Cardiac muscle cell (in vitro differentiated cells and primary cell): Measurements from ENCODE around the gene ATP1A4. TPM values are rescaled to one million over a fixed set of nuclear protein-coding genes. Genes with fewer than 3 reads are reported as not detected.

ENCODE experiments used
- DNase-seq, 2 donors: peaks; one replicate each; pipeline versions ENCODE4 v3.0.0 to v3.0.0-alpha.2; 2010 to 2017; ENCODE audit warnings: low read depth in 1 of 2, low spot score in 1 of 2
- H3K27ac ChIP-seq: fragments of 200-600 bp; sonication (generic); 2 replicates; pipeline ENCODE4 v1.5.1; 2016
- H3K27me3 ChIP-seq: fragments of 200-600 bp; sonication (generic); 2 replicates; pipeline ENCODE4 v1.6.0; 2016; ENCODE audit warnings: control low read depth
- H3K36me3 ChIP-seq: fragments of 200-600 bp; sonication (generic); 2 replicates; pipeline ENCODE4 v1.5.1; 2016; ENCODE audit warnings: control low read depth
- H3K4me1 ChIP-seq: fragments of 200-600 bp; sonication (generic); 2 replicates; pipeline ENCODE4 v1.8.1; 2017; ENCODE audit warnings: low read depth, mild to moderate bottlenecking, mixed run types
- H3K4me3 ChIP-seq: fragments of 200-600 bp; sonication (generic); 2 replicates; pipeline ENCODE4 v1.5.1; 2016; ENCODE audit warnings: mild to moderate bottlenecking
- H3K9me3 ChIP-seq: fragments of 200-600 bp; sonication (generic); 2 replicates; pipeline ENCODE4 v1.5.1; 2017; ENCODE audit warnings: low read depth, mild to moderate bottlenecking, control low read depth
- polyA plus RNA-seq: library from polyadenylated mRNA; unstranded; fragments of >200 nt; fragmentation: Nextera tagmentation; extraction: Ambion mirVana; gene quantifications from 2 replicates; pipeline ENCODE4 v1.2.1, GENCODE V29; 2016
- total RNA-seq: library from RNA; depleted of rRNA; stranded (reverse); fragments of >200 nt; gene quantifications from 2 replicates; pipeline ENCODE4 v1.2.3, GENCODE V29; 2016
- TF ChIP-seq, protein P1 (sequence below): IDR thresholded peaks from 2 replicates; pipeline ENCODE4 v1.5.1; 2012; ENCODE audit warnings: low read depth, mild to moderate bottlenecking, low read length

ATP1A4 gene
- total and polyA plus RNA-seq, 2 experiments from 2014 or later = 0.21 to 0.57 TPM

DNA sequence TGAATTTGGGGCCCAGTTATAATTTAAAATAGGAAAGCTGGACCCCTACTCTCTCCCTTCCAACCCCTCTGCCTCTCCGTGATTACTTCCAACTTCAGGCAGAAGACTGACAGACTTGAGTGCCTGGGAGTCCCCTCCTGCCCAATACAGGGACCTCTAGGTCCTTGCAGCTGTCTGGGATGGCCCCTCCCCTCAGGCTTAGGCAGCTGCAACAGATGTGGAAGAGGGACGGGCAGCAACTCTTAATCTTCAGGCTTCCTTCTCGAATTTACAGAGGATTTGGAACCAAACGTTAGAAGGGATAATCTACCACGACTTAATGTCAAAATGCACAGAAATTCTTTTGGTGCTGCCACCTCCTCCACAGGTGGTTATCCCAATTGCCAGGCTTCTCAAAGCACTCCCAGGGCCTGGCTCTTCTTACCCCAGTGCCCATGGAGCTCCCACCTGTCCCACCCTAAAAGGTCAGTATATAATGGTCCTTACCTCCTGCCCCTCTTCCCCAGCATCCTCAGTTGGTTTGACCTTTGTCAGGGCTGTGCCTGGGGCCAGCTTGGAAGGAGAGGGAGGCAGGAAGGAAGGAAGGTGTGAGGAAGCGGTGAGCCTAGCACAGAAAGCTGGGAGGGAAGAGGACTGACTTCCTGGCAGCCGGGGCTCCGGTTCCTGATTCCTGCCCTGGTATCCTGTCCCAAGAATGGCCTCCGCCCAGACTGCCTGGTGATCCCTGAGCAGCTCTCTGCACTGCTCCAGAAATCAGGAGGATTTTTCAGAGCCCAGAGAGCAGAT, 56.6 kb downstream of the ATP1A4 start:
- peaks cover 62% of the 10 kb centered on the region for H3K4me1 ChIP-seq
- peaks cover 15% of the 10 kb centered on the region for H3K36me3 ChIP-seq
- H3K27ac ChIP-seq = peak overlapping the region; percentile 67
- H3K4me3 ChIP-seq = no peak overlapping the region
- no peaks in the 10 kb centered on the region for H3K9me3 ChIP-seq
- no peaks in the 10 kb centered on the region for H3K27me3 ChIP-seq
- DNase-seq = no peak
- TF ChIP-seq, protein P1, sequence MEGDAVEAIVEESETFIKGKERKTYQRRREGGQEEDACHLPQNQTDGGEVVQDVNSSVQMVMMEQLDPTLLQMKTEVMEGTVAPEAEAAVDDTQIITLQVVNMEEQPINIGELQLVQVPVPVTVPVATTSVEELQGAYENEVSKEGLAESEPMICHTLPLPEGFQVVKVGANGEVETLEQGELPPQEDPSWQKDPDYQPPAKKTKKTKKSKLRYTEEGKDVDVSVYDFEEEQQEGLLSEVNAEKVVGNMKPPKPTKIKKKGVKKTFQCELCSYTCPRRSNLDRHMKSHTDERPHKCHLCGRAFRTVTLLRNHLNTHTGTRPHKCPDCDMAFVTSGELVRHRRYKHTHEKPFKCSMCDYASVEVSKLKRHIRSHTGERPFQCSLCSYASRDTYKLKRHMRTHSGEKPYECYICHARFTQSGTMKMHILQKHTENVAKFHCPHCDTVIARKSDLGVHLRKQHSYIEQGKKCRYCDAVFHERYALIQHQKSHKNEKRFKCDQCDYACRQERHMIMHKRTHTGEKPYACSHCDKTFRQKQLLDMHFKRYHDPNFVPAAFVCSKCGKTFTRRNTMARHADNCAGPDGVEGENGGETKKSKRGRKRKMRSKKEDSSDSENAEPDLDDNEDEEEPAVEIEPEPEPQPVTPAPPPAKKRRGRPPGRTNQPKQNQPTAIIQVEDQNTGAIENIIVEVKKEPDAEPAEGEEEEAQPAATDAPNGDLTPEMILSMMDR = no peak

DNA sequence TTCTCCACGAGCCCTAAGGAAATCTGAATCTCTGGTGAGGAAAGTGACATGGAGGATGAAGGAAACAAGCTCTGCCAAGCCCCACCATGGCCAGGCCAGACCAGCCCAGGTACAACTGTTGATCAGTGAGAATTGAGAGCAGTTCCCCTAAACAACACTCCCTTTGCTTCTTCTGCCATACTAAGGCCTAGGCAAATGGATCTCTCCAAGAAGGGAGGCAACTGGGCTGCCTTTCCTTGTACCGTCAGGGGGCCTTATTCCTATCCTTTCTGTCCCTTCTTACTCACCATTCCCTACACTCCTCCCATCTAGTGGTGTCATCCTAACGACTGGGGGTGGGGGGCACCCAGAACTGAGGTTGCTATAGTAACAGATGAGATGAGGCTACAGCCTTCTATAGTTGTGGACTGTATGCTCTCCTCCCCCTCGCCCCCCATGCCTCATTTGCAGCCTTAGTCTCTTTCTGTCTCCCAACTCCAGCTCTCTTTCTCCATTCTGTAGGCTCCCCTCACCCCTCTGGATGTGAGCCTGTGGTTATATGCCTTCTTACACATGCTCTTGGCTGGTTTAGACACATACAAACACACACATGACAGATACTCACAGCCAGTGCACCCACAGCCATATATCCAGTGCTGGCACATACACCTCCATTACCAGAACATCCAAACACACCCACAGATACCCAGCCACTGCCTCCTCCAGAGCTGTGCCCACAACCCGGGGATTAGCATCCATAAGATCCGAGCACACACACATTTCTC, 57.3 kb downstream of the ATP1A4 start:
- TF ChIP-seq, protein P1 = no peak
- H3K4me3 ChIP-seq = no peak overlapping the region
- H3K36me3 ChIP-seq = peaks cover 23% of the 10 kb centered on the region
- DNase-seq = no peak
- no peaks in the 10 kb centered on the region for H3K27me3 ChIP-seq
- H3K27ac ChIP-seq = peak overlapping the region; percentile 67
- H3K9me3 ChIP-seq = no peaks in the 10 kb centered on the region
- H3K4me1 ChIP-seq = peaks cover 62% of the 10 kb centered on the region

DNA sequence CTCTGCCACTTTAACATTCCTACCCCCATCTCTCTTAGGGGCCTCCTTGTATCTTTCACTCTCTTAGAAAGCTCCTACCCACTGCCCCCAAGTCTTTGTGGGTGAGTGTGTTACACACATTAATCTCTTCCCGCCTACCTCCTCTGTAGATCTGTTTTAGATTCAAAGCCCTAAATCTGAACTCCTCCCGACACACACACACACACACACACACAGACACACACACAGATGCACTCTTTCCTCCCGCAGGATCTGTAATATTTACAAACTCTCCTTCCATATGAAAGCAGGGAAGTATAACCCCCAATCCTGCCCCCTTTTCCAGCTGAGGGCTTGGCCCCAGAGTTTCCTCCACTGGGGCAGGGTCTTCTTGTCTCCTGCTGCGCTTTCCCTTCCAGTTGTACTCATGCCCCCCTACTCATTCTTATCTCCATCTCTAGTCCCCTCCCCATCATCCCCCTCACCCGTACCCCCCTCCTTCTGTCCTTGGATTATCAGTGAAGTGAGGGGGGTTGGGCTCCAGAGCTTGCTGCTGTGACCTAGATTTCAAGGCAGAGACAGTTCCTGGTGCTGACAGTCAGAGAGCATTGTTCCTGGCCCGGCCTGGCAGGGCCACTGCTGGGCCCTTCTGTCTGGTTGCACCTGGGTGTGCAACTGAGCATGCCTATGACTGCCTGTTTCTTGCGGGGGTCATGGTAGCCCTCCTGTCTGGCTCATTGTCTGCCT, 58.1 kb downstream of the ATP1A4 start:
- H3K27me3 ChIP-seq = no peaks in the 10 kb centered on the region
- H3K27ac ChIP-seq = peak overlapping the region; percentile 67
- peak; percentile 29 to 78 for DNase-seq
- peaks cover 27% of the 10 kb centered on the region for H3K36me3 ChIP-seq
- TF ChIP-seq, protein P1 = no peak
- peaks cover 61% of the 10 kb centered on the region for H3K4me1 ChIP-seq
- no peak overlapping the region for H3K4me3 ChIP-seq
- H3K9me3 ChIP-seq = no peaks in the 10 kb centered on the region

DNA sequence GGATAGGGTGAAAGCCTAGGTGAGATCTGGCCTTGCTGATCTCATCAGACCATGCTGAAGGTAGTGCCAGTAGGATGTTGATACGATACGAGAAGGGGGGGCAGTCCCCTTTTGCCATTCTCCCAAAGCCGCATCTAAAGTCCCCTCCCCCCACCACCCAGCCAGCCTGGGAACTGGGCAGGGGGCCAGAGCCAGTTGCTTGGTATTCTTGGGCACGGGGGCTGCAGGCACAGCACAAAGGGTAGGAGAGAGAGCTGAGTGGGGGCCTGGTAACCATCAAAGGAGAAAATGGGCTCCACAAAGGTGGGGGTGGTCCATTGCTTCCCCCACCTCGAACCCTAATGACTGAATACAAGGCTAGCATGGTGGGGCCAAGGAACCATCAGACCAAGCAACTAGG, 59.2 kb downstream of the ATP1A4 start:
- no peak for DNase-seq
- H3K27me3 ChIP-seq = no peaks in the 10 kb centered on the region
- H3K27ac ChIP-seq = peak overlapping the region; percentile 67
- peaks cover 32% of the 10 kb centered on the region for H3K36me3 ChIP-seq
- no peak overlapping the region for H3K4me3 ChIP-seq
- TF ChIP-seq, protein P1 = no peak
- H3K9me3 ChIP-seq = no peaks in the 10 kb centered on the region
- H3K4me1 ChIP-seq = peaks cover 64% of the 10 kb centered on the region

DNA sequence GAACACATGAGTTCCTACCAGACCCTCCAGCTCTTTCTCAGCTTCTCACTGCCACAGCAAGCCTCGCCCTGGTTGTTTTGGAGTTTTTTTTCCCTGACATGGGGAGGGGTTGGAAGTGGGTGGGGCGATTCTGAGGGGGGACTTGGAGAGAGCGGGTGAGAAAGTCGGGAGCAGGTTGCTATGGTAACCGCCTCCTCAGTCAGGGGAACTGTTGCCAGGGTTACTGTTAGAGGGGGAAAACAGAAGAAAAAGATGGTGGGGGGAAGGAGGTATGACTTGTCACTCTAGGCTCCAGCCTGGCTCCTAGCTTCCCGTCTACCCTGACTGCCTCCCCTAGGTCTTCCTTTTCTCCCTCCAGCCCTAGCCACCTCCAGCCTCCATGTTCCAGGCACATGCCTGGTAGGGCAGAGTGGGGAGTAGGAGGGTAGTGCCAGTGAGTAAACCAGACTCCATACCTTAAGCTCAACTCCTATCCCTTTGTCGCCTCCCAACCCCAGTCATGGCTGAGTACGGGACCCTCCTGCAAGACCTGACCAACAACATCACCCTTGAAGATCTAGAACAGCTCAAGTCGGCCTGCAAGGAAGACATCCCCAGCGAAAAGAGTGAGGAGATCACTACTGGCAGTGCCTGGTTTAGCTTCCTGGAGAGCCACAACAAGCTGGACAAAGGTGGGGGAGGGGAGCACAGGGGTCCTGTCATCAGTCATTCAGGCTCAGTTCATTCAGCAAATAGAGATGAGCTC, 59.8 kb downstream of the ATP1A4 start:
- Histone ChIP-seq H3K36me3 (peaks cover 32% of the 10 kb centered on the region), H3K27me3 (no peaks in the 10 kb centered on the region), H3K9me3 (no peaks in the 10 kb centered on the region), H3K27ac (peak overlapping the region; percentile 67), H3K4me3 (no peak overlapping the region), H3K4me1 (peaks cover 68% of the 10 kb centered on the region)
- TF ChIP-seq, protein P1 = no peak
- DNase-seq = no peak
